ENCODE results near the gene SLC22A5.

Gene SLC22A5

DNA sequence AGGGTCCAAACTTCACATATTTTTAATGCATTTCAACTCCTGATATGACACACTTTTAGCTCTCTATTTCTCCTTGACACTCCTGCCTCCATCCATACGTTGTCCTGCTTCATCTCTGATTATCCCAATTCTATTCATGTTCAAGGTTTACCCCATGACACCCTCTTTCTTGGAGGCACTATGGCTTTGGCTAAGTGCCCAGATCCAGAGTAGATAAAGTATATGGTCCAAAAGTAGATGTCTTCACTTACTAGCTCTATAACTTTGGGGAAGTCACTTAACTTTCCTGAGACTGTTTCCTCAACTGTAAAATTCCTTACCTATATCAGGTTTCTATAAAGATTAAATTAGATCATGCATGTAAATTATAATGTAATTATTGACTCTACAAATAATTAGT, 36.1 kb downstream of the SLC22A5 start:
- H3K4me2 ChIP-seq (ENCODE audit: low read length), result no peak overlapping the region
- H3F3A ChIP-seq (ENCODE audit: insufficient read depth, low read length), result no peaks in the 10 kb centered on the region
- H3K9me2 ChIP-seq (ENCODE audit: low read depth, low read length), result no peaks in the 10 kb centered on the region
- no peaks in the 10 kb centered on the region for H4K20me1 ChIP-seq (ENCODE audit: insufficient read depth, low read length)
- no peaks in the 10 kb centered on the region for H3K27me3 ChIP-seq (ENCODE audit: insufficient read depth, low read length)
- H3K4me1 ChIP-seq (ENCODE audit: insufficient read depth, low read length, severe bottlenecking), result peaks cover 8% of the 10 kb centered on the region
- no peaks in the 10 kb centered on the region for H3K79me2 ChIP-seq (ENCODE audit: insufficient read depth, low read length)
- H2AFZ ChIP-seq (ENCODE audit: low read length), result no peak overlapping the region
- TF ChIP-seq, protein P1, sequence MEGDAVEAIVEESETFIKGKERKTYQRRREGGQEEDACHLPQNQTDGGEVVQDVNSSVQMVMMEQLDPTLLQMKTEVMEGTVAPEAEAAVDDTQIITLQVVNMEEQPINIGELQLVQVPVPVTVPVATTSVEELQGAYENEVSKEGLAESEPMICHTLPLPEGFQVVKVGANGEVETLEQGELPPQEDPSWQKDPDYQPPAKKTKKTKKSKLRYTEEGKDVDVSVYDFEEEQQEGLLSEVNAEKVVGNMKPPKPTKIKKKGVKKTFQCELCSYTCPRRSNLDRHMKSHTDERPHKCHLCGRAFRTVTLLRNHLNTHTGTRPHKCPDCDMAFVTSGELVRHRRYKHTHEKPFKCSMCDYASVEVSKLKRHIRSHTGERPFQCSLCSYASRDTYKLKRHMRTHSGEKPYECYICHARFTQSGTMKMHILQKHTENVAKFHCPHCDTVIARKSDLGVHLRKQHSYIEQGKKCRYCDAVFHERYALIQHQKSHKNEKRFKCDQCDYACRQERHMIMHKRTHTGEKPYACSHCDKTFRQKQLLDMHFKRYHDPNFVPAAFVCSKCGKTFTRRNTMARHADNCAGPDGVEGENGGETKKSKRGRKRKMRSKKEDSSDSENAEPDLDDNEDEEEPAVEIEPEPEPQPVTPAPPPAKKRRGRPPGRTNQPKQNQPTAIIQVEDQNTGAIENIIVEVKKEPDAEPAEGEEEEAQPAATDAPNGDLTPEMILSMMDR (IDR thresholded peaks at IDR 0.05; ENCODE audit: low read length), result no peak
- no peak for TF ChIP-seq EZH2 (IDR thresholded peaks at IDR 0.05; ENCODE audit: borderline replicate concordance, low read length)
- H3K36me3 ChIP-seq (ENCODE audit: insufficient read depth, low read length), result no peaks in the 10 kb centered on the region
- H3K27ac ChIP-seq (ENCODE audit: low read depth, low read length, poor library complexity, severe bottlenecking), result no peak overlapping the region
- no peak overlapping the region for H3K9ac ChIP-seq (ENCODE audit: low read length)
- no peak overlapping the region for H3K4me3 ChIP-seq (ENCODE audit: low read depth, low read length, poor library complexity, severe bottlenecking)
- H3K9me3 ChIP-seq (ENCODE audit: low read length), result no peaks in the 10 kb centered on the region

DNA sequence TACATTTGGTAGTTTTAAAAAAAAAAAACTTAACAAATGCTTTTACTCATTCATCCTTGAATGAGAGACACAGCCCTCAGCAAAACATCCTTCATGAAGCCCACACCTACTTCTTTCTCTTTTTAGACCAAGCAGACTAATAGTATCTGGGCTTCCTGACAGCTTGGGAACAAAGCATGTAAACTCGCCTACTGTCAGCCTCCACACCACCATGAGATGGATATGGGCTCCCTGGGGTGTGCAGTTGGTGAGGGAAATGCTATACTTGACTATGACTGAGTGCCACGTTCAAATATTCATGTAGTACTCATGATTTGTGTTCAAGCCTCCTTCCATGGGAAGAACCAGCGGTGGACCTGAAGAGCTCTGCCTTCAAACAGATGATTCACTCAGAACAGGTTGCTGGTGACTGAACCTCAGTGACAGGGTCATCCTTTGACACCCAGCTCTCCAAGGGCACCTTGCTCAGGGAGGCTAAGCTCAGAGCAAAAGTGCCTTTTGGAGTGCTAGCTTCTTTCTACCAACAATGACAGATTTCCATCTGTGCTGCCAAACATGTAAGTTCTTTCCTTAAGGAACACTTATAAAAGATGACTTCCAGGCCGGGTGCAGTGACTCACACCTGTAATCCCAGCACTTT, 36.8 kb downstream of the SLC22A5 start:
- Histone ChIP-seq H2AFZ (ENCODE audit: low read length) (no peak overlapping the region), H3K36me3 (ENCODE audit: insufficient read depth, low read length) (no peaks in the 10 kb centered on the region), H3K27ac (ENCODE audit: low read depth, low read length, poor library complexity, severe bottlenecking) (no peak overlapping the region), H3K4me3 (ENCODE audit: low read depth, low read length, poor library complexity, severe bottlenecking) (no peak overlapping the region), H3K9ac (ENCODE audit: low read length) (no peak overlapping the region), H3K9me2 (ENCODE audit: low read depth, low read length) (no peaks in the 10 kb centered on the region), H3K79me2 (ENCODE audit: insufficient read depth, low read length) (no peaks in the 10 kb centered on the region), H3K9me3 (ENCODE audit: low read length) (no peaks in the 10 kb centered on the region), H4K20me1 (ENCODE audit: insufficient read depth, low read length) (no peaks in the 10 kb centered on the region), H3F3A (ENCODE audit: insufficient read depth, low read length) (no peaks in the 10 kb centered on the region), H3K4me1 (ENCODE audit: insufficient read depth, low read length, severe bottlenecking) (peaks cover 11% of the 10 kb centered on the region), H3K4me2 (ENCODE audit: low read length) (no peak overlapping the region), H3K27me3 (ENCODE audit: insufficient read depth, low read length) (no peaks in the 10 kb centered on the region)
- no peak for TF ChIP-seq EZH2 (IDR thresholded peaks at IDR 0.05; ENCODE audit: borderline replicate concordance, low read length)
- TF ChIP-seq, protein P1 (IDR thresholded peaks at IDR 0.05; ENCODE audit: low read length), result no peak

DNA sequence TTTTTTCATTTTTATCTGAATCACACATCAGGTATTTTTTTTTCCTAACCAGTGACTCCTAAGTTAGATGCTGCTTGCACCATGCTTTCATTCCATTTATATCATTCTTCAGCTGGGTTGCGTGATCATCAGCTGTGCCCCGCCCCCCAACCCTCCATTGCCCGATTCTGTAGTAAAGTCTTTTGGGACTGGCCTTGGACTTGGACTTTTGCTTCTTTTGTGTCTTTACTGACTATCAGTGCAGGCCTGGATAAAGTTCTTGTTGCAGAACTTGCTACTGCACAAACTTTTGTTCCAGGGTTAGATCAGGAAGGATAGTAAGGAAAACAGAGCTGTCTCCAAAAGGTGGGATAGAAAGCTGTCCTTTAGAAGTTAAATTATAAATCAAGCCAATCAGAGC, 38.5 kb downstream of the SLC22A5 start:
- no peak overlapping the region for H3K27ac ChIP-seq (ENCODE audit: low read depth, low read length, poor library complexity, severe bottlenecking)
- no peaks in the 10 kb centered on the region for H3K27me3 ChIP-seq (ENCODE audit: insufficient read depth, low read length)
- no peaks in the 10 kb centered on the region for H4K20me1 ChIP-seq (ENCODE audit: insufficient read depth, low read length)
- no peak overlapping the region for H3K9ac ChIP-seq (ENCODE audit: low read length)
- no peak overlapping the region for H3K4me2 ChIP-seq (ENCODE audit: low read length)
- no peak overlapping the region for H2AFZ ChIP-seq (ENCODE audit: low read length)
- no peak overlapping the region for H3K4me3 ChIP-seq (ENCODE audit: low read depth, low read length, poor library complexity, severe bottlenecking)
- H3K36me3 ChIP-seq (ENCODE audit: insufficient read depth, low read length), result no peaks in the 10 kb centered on the region
- no peaks in the 10 kb centered on the region for H3K79me2 ChIP-seq (ENCODE audit: insufficient read depth, low read length)
- H3K9me2 ChIP-seq (ENCODE audit: low read depth, low read length), result no peaks in the 10 kb centered on the region
- no peaks in the 10 kb centered on the region for H3K9me3 ChIP-seq (ENCODE audit: low read length)
- H3K4me1 ChIP-seq (ENCODE audit: insufficient read depth, low read length, severe bottlenecking), result peaks cover 20% of the 10 kb centered on the region
- H3F3A ChIP-seq (ENCODE audit: insufficient read depth, low read length), result no peaks in the 10 kb centered on the region
- TF ChIP-seq EZH2 (IDR thresholded peaks at IDR 0.05; ENCODE audit: borderline replicate concordance, low read length), result no peak
- TF ChIP-seq, protein P1 (IDR thresholded peaks at IDR 0.05; ENCODE audit: low read length), result no peak

Measured in OCI-LY1 (cell line).